SU-DHL-6 (cell line): ENCODE data around the gene ABHD5.
"Not testable (repeated sequence)": the region's sequence is repeated elsewhere in the genome, so short reads cannot be mapped to it uniquely, and the experiment has no call there.

ENCODE experiments used
- EZH2phosphoT487 ChIP-seq: fragments of 200-600 bp; sonication (generic), shearing (Covaris generic); conservative IDR thresholded peaks from 2 replicates; pipeline ENCODE4 v1.6.1; 2018; ENCODE audit warnings: mild to moderate bottlenecking, antibody characterized with exemption, low read length, moderate library complexity, mixed read lengths
- TF ChIP-seq, protein P1 (sequence below): fragments of 200-600 bp; sonication (generic); IDR thresholded peaks from one replicate; pipeline ENCODE4 v1.5.1; 2017; ENCODE audit warnings: antibody characterized with exemption, mild to moderate bottlenecking, low read length, moderate library complexity; ENCODE audit not compliant: insufficient read depth, poor library complexity, severe bottlenecking

DNA sequence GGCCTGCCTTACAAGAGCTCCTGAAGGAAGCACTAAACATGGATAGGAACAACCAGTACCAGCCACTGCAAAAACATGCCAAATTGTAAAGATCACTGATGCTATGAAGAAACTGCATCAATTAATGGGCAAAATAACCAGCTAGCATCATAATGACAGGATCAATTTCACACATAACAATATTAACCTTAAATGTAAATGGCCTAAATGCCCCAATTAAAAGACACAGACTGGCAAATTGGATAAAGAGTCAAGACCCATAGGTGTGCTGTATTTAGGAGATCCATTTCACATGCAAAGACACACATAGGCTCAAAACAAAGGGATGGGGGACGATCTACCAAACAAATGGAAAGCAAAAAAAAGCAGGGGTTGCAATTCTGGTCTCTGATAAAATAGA, 29.4 kb upstream of the ABHD5 start:
- TF ChIP-seq, protein P1, sequence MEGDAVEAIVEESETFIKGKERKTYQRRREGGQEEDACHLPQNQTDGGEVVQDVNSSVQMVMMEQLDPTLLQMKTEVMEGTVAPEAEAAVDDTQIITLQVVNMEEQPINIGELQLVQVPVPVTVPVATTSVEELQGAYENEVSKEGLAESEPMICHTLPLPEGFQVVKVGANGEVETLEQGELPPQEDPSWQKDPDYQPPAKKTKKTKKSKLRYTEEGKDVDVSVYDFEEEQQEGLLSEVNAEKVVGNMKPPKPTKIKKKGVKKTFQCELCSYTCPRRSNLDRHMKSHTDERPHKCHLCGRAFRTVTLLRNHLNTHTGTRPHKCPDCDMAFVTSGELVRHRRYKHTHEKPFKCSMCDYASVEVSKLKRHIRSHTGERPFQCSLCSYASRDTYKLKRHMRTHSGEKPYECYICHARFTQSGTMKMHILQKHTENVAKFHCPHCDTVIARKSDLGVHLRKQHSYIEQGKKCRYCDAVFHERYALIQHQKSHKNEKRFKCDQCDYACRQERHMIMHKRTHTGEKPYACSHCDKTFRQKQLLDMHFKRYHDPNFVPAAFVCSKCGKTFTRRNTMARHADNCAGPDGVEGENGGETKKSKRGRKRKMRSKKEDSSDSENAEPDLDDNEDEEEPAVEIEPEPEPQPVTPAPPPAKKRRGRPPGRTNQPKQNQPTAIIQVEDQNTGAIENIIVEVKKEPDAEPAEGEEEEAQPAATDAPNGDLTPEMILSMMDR = not testable (repeated sequence)
- TF ChIP-seq EZH2phosphoT487 = not testable (repeated sequence)
